HG03442 (cell line): ENCODE results near the gene CD300LF.

Source experiments
- ATAC-seq: cut with Tn5 transposase; IDR thresholded peaks from one replicate; pipeline ENCODE4 v1.9.1; 2021; ENCODE audit warnings: mild to moderate bottlenecking, moderate library complexity; ENCODE audit not compliant: unreplicated experiment

CD300LF gene

DNA sequence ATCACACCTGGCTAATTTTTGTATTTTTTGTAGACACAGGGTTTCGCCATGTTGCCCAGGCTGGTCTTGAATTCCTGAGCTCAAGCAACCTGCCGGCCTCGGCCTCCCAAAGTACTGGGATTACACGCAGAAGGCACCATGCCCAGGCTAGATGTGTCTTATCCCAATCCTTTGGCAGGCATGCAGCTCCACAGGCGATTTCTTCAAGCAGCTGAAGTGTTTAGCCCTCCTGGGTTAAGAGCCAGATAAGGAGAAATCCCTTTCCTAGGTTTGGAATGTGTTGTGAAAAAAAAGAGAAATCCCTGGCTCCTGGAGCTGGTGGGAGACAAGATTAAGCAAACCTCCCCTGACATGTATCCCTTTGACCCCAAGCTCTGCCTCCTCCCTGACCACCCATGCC is 33.7 kb upstream of the CD300LF start:
- no peak for ATAC-seq

DNA sequence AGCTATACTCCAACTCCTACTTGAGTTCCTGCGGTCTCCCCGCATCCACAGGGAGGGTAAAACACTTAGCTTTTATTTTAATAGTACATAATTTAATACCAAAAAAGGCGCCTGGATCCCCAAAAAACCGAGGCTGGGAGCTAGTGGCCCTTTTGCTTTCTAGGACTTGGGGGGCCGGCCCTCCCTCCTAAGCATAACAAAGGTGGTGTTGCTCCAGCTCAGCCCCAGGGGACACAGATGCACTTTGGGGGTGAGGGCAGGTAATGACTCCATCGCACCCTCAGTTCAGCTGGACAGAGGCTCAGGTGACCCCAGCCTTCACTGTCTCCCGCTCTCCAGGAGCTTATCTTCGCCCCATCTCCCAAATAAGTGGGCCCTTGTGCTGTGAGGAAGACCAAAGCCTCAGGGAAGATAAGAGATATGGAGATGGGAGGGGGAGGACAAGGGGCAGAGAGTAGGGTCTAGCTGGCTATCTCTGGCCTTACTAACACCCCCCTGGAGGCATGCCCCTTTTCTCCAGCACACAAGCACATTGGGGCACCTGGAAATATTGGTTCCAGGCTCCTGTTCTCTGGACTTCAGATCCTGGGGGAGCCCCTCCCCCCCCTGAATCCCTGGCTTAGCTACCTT is 32.9 kb upstream of the CD300LF start:
- no peak for ATAC-seq

DNA sequence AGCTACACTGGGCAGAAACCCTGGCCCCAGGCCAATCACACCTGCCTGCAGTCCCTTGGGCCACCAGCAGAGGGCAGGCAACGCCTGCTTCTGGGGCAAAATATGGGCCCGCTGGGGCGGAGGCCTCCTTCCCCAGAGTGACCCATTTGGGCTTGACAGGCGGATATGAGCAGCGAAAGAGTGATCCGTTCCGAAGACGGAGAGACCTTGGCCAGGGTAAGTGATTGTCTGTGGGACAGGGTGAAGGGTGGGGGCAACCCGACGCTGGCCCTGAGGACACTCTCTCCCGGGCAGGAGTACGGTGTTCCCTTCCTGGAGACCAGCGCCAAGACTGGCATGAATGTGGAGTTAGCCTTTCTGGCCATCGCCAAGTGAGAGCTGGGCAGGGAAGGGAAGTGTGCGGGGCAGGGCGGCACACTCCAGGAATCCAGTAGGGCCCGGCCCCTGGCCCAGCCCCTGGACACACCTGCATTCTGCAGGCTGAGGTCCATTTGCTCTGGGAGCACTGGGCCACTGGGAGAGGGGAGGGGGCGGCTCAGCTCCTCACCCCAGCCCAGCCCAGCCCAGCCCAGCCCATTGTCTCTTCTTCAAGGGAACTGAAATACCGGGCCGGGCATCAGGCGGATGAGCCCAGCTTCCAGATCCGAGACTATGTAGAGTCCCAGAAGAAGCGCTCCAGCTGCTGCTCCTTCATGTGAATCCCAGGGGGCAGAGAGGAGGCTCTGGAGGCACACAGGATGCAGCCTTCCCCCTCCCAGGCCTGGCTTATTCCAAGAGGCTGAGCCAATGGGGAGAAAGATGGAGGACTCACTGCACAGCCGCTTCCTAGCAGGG is 32.2 kb upstream of the CD300LF start:
- ATAC-seq = no peak

DNA sequence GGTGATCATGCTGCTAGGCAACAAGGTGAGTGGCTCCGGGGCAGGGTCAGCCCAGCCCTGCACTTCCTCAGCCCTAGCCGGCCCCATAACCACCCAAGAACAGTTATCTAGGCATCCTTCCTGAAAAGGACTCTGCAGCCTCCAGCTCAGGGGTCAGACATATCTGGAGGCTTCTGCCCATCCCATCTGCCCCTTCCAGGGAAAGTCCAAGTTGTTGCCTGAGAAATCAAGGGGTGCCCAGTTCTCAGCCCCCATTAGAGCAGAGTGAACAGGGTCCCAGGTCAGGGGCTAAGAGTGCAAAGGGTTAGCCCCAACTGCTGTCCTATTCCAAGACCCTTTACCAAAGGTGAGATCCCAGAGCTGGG is 31.6 kb upstream of the CD300LF start:
- no peak for ATAC-seq

DNA sequence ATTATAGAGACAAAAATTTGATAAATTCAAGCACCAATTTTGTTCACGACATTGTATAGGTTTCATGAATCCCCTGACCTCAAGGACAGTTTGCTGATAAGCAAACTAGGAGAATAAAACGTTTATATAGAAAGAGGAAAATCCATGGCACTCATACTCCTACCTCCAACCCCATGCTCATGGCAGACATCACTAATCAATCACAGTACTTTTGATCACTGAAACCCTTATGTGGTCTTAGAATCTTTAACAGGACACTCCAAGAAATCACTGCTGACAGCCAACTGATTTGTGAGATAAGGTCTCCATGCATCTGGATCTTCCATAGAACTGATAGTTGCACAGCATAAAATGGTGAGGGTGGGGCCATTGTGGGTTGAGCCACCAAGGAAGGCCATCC is 31.0 kb upstream of the CD300LF start:
- ATAC-seq = no peak

DNA sequence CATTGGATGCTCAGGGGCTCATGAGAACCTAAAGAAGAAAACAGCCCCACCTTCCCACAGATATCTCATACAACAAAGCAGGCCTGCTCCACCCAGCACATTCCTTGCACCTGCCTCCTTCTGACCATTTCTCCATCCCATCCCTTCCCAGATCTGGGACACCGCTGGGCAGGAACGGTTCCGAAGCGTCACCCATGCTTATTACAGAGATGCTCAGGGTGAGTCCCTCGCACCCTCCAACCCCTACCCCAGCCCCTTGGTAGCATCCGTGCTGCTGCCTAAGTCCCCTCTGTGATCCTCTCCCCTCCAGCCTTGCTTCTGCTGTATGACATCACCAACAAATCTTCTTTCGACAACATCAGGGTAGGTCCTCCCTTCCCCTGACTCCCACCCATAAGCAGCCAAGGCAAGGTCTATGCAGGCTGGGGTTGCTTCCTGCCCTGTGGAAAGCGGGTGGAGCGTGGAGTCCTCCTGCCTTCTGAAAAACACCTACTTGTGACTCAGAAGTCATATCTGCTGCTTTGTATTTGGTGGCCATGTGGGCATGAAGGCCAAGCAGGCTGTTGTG is 30.3 kb upstream of the CD300LF start:
- no peak for ATAC-seq

DNA sequence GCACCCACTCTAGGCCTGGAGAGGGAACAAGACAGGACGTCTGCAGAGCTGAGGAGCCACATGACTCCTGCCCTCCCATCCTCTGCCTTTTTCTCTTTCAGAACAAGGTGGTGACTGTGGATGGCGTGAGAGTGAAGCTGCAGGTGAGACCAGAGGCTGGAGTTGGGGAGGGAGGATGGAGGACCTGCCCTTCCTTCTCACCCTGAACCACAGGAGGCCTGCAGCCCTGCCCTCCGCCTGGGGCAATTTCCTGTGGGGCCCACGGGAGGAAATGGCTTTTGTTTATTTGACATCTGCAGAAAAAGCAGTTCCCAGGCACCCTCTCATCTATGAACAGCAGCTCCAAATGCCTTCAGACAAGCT is 29.4 kb upstream of the CD300LF start:
- ATAC-seq = no peak

DNA sequence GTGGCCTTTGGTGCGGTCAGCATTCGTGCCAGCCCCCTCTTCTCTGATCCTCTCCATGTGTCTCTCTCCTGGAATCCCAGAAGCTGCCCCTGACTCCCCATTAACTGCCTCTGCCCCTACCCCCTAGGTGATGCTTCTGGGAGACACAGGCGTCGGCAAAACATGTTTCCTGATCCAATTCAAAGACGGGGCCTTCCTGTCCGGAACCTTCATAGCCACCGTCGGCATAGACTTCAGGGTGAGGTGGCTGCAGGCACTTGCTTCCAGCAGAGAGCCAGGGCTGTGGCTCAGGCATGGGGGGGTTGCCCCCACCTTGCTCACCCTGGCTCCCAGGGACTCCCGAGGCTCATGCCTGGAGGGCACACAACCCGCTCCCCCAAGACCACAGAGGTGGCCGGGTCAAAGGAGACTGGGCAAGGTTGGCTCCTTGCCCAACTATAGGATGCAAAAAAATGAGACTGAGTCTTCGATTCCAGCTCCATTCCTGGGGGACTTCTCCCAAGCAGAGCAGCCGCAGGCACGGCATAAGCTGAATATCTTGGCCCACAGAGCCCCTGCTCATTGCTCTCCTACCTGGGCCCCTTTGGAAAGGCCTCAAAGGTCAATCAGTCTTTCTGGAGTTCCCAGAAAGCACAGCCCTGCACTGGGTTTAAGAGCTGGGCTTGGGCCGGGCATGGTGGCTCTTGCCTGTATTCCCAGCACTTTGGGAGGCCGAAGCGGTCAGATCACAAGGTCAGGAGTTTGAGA is 28.1 kb upstream of the CD300LF start:
- no peak for ATAC-seq

DNA sequence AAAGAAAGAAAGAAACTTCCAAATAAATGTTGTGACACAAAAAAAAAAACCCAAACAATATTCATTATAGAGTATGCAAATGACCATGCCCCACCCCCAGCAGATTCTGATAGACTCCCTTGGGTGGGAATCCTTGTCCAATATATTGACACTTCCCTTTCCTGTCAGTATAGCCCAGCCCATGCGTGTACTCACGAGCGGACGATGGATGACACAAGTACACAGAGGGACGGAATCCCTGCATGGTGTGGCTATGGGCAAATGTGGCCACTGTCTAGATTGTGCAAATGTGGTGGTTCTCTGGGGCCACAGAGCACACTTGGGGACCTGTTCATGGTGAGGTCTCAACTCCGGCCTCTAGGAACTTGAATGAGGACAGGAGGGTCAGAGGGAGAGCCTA is 27.4 kb upstream of the CD300LF start:
- ATAC-seq = no peak

DNA sequence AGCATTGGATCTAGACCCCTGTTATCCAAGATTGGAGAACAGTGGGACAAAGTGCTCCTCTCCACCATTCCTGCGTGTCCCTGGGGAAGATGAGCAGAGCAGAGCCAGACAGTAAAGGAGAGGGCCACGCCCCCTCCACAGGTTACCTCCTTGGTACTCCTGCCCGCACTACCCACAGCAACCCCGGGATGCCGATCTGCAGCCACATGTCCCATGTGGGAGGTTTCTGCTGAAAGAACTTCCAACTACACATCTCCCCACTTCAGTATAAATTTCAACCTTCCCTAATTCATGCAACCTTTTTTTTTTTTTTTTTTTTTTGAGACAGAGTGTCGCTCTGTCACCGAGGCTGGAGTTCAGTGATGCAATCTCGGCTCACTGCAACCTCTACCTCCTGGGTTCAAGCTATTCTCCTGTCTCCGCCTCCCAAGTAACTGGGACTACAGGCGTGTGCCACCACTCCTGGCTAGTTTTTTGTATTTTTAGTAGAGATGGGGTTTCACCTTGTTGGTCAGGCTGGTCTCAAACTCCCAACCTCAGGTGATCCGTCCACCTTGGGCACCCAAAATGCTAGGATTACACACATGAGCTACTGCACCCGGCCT is 26.6 kb upstream of the CD300LF start:
- ATAC-seq = no peak

DNA sequence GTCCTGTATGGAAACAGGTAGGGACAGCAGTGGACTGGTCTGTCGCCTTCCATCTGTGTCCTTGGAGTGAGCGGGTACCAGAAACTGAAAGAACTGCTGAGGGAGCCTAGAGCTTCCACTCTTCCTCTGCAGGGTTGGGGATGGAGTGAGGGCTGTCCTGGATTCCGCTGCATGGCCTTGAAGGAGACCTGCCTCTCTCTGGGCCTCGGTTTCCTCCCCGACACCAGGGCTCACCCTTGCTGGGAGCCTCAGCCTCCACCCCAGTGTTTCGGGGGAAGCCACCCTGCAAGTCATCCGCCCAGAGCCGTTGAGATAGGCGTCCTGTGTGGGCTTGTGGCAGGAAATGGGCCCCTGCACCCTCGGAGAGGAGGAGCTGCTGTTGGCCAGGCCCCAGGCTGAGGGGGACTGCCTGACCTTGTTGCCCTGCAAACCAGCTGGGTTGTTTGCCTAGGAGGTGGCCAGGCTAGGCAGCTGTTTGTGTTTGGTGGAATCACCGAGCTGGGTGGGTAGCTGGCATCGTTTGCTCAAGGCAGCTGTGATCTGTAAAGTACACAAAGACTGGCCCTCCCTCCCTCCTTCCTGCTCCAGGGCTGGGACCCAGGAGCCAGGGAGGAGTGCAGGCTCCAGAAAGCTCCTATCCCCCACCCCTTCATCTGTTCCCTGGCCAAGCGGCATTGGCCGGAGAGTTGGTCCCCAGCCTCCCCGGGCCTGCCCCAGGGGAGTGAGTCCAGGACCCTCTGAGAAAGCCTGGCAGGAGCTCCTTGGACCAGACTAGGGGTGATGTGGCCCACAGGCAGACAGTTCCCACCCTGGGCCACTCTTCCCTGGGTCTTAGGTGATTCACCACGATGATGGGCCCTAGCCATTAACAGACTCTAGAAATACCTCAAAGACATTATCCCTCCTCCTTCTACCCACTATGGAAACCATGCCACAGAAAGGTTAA is 25.6 kb upstream of the CD300LF start:
- no peak for ATAC-seq

DNA sequence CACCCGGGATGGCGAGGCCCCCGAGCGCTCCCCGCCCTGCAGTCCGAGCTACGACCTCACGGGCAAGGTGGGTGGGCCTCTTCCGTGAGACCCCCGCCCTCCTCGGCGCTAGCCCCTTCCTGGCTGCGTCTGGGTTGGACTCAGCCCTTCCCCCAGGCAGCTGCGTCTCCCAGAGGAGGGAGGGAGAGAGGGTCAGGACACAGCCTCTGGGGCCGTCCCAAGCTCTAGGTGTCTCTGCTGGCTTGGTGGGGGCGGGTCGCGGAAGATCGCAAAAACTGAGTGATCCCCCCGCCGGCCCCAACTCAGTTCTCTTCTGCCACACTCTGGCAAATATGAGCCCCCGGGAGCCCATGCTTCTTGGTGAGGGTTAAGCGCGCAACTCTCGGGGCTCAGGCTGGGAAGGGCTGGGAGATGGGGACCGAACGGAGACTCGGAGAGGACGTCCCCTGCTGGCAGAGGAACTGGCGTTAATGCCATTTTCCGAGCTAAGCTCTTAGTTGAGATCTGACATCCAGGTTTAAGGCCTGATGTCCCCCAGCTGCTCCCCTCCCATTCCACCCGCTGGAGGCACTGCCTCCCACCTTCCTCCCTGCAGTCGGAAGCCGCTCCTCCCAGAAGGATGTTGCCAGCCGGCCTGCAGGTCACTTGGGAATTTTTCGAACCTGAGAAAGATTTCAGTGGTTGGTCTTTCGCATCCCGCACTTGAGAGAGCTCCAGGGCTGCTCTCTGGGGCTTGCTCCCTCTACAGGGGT is 24.8 kb upstream of the CD300LF start:
- ATAC-seq = no peak

DNA sequence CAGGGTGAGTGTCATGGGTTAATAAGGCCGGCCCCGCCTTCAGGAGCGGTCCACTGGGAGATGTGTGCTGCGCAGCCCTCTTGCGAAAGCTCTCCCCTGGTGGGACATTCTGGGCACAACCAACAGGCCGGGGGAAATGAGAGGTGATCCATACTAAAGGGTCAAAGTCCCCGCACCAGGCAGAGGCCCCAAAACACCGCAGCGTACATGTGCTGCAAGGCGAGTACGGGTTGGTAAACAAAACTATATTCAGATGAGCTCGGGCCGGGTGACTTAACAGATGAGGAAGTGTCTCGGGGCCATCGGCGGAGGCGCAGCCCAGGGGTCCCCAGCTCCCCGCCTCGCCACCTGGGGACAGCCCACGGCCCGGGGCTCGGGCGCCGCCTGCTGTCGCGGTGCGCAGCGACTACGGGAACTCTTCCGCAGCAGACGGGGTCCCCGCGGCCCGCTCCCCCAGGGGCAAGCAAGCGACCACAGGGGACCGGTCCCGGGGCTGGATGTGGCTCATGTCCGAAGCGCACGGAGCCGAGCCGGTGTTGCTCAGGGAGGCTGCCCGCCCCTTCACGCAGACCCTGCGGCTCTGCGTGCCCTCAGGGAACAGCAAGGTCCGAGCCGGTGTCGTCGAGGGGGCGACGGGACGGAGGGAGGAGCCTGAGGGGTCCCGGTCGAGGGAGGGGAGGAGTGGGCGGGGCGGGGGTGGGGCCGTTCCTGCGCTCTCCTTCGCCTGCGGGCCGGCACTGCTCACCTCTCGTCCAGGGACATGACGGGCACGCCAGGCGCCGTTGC is 24.0 kb upstream of the CD300LF start, which contains the start of gene RAB37:
Gene RAB37, plus strand, starts transcription at position 744 of the 786 bp plus-strand sequence. Its CDS starts 17 bp downstream, at position 761.
- no peak for ATAC-seq

DNA sequence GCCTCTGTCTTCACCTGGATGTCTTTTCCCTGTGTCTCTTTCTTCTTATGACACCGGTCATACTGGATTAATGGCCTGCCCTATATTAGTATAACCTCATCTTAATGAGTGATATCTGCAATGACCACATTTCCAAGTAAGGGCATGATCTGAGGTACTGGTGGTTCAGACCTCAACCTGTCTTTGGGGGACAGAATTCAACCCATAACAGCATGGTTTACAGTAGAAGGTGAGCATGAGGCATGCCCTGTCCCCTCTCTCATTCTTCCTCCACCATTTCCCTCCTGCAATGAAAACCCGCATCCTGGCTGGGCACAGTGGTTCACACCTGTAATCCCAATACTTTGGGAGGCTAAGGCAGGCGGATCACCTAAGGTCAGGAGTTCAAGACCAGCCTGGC is 21.5 kb upstream of the CD300LF start:
- no peak for ATAC-seq

DNA sequence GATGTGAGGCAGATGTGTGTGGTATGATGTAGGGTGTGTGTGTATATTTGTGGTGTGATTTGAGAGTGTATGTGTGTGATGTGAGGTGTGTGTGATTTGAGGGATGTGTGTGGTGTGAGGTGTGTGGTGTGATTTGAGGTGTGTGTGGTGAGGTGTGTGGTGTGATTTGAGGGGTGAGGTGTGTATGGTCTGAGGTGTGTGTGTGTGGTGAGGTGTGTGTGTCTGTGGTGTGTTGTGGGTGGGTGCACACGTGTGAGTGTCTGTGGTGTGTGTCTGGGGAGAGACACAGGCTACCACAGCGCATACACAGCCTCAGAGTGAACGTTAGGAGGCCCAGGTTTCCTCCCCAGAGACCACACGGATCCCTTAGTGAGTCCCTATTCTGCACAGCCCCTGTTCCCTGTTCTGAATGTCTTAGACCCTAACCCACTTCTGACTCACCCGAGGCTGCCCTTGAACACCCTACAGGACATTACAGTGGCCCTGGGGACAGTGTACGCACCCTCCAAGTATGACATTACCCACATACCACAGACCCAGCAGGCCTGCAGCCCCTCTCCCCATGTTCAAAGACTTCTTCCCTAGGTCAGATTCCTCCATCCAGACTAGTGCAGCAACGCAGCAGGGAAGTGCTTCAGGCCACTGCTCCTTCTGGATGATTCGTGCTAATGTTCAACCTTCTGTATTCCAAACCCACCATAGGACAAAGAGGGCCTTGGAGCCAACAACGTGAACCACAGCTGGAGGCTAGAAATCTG is 20.8 kb upstream of the CD300LF start:
- ATAC-seq = no peak

DNA sequence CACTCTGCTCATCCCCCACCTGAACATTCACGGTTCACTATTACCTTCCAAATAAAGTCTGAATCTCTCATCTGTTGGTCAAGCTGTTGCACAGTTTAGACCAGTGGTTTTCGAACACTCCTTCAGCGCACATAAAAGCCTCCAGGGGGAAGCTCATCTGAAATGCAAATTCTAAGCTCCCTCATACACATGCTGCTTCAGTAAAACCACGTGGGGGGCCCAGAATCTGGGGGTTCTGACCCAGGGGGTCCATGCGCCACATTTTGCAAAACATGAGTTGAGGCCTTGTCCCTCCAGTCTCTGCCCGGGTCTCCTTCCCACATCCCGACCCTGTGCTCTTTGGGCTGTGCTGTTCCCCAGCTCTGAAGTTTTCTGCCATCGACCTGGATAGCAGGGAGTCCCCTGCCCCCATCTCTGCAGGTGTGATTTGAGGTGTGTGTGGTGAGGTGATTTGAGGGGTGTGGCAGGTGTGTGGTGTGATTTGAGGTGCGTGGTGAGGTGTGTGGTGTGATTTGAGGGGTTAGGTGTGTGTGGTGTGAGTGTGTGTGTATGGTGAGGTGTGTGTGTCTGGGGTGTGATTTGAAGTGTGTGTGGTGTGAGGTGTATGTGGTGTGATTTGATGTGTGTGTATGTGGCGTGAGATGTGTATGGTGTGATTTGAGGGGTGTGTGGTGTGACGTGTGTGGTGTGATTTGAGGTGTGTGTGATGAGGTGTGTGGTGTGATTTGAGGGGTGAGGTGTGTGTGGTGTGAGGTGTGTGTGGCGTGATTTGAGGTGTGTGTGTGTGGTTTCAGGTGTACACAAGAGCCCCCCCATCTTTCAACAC is 19.5 kb upstream of the CD300LF start:
- no peak for ATAC-seq

DNA sequence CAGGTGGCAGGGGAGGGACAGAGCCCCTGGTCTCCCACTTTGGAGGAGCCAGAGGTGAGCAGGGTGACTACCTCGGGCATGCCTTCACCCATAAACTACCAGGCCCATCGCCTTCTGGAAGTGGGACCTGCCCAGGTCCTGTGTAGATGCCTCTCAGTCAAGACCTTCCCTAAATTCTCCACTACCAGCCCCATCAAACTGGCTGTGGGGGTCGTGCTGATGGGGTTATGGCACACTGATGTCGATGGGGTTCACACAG is 18.6 kb upstream of the CD300LF start:
- no peak for ATAC-seq
